Liver (tissue), 9 donors: Measurements from ENCODE around the gene PTPN23. TPM values are rescaled to one million over a fixed set of nuclear protein-coding genes. Genes with fewer than 3 reads are reported as not detected.

Experiments used
- DNase-seq: peaks from one replicate; pipeline ENCODE4 v3.0.0-alpha.2; 2017; ENCODE audit warnings: low spot score
- H3K27ac ChIP-seq, 2 donors: one replicate each; pipeline ENCODE4 v1.7.0; 2013; ENCODE audit warnings: inconsistent platforms in 2 of 2, low read length in 2 of 2, control low read depth in 1 of 2, low read depth in 1 of 2, mild to moderate bottlenecking in 1 of 2
- H3K27me3 ChIP-seq, 4 donors: one replicate each; pipeline versions ENCODE4 v1.6.1 to v1.7.0; 2013; ENCODE audit warnings: low read length in 3 of 4, inconsistent platforms in 1 of 4, mild to moderate bottlenecking in 1 of 4, moderate library complexity in 1 of 4; ENCODE audit not compliant: control insufficient read depth in 4 of 4, insufficient read depth in 4 of 4
- H3K36me3 ChIP-seq, 4 donors: one replicate each; pipeline versions ENCODE4 v1.6.1 to v1.7.0; 2013; ENCODE audit warnings: low read length in 3 of 4, mild to moderate bottlenecking in 3 of 4, low read depth in 1 of 4, moderate library complexity in 1 of 4; ENCODE audit not compliant: control insufficient read depth in 4 of 4, insufficient read depth in 3 of 4
- H3K4me1 ChIP-seq, 4 donors: one replicate each; pipeline versions ENCODE4 v1.6.1 to v1.7.0; 2013; ENCODE audit warnings: low read length in 3 of 4, mild to moderate bottlenecking in 3 of 4, moderate library complexity in 1 of 4; ENCODE audit not compliant: control insufficient read depth in 4 of 4, insufficient read depth in 4 of 4
- H3K4me3 ChIP-seq, 3 donors: one replicate each; pipeline versions ENCODE4 v1.6.1 to v1.7.0; 2013; ENCODE audit warnings: low read length in 3 of 3, control low read depth in 1 of 3, low read depth in 1 of 3, mild to moderate bottlenecking in 1 of 3
- H3K9ac ChIP-seq, 2 donors: one replicate each; pipeline ENCODE4 v1.7.0; 2013; ENCODE audit warnings: low read length in 2 of 2, mild to moderate bottlenecking in 2 of 2, moderate library complexity in 2 of 2, control low read depth in 1 of 2, low read depth in 1 of 2
- H3K9me3 ChIP-seq, 4 donors: one replicate each; pipeline versions ENCODE4 v1.6.1 to v1.7.0; 2013; ENCODE audit warnings: low read length in 3 of 4; ENCODE audit not compliant: control insufficient read depth in 4 of 4
- ATF3 ChIP-seq: IDR thresholded peaks from 2 replicates; pipeline ENCODE4 v1.6.1; 2016; ENCODE audit warnings: antibody characterized with exemption
- CTCF ChIP-seq: fragments of 150-350 bp; IDR thresholded peaks from 2 replicates; pipeline ENCODE4 v1.5.1; 2017; ENCODE audit warnings: improper control_type of control experiment, low read depth, low read length; ENCODE audit not compliant: missing input control
- EGR1 ChIP-seq, 2 donors: IDR thresholded peaks; 2 replicates each; pipeline ENCODE4 v1.6.1; 2016 to 2018; ENCODE audit warnings: antibody characterized with exemption in 2 of 2, low read depth in 2 of 2
- FOXA1 ChIP-seq: IDR thresholded peaks from 2 replicates; pipeline ENCODE4 v1.6.1; 2016; ENCODE audit warnings: antibody characterized with exemption
- FOXA2 ChIP-seq: IDR thresholded peaks from 2 replicates; pipeline ENCODE4 v1.6.1; 2016; ENCODE audit warnings: antibody characterized with exemption
- GABPA ChIP-seq, 2 donors: IDR thresholded peaks in 1 of 2; conservative IDR thresholded peaks in 1 of 2; 2 replicates each; pipeline ENCODE4 v1.6.1; 2016; ENCODE audit warnings: antibody characterized with exemption in 2 of 2, mild to moderate bottlenecking in 1 of 2, moderate library complexity in 1 of 2
- HNF4A ChIP-seq, 2 donors: conservative IDR thresholded peaks; 2 replicates each; pipeline ENCODE4 v1.6.1; 2016; ENCODE audit warnings: antibody characterized with exemption in 2 of 2, mild to moderate bottlenecking in 2 of 2
- HNF4G ChIP-seq: IDR thresholded peaks from 2 replicates; pipeline ENCODE4 v1.6.1; 2016; ENCODE audit warnings: antibody characterized with exemption
- JUND ChIP-seq, 2 donors: IDR thresholded peaks; 2 replicates each; pipeline ENCODE4 v1.6.1; 2016; ENCODE audit warnings: antibody characterized with exemption in 2 of 2
- MAX ChIP-seq: IDR thresholded peaks from 2 replicates; pipeline ENCODE4 v1.6.1; 2016; ENCODE audit warnings: antibody characterized with exemption
- NR2F2 ChIP-seq: IDR thresholded peaks from 2 replicates; pipeline ENCODE4 v1.6.1; 2016; ENCODE audit warnings: antibody characterized with exemption
- RAD21 ChIP-seq, 2 donors: IDR thresholded peaks; 2 replicates each; pipeline ENCODE4 v1.6.1; 2016; ENCODE audit warnings: antibody characterized with exemption in 2 of 2, mild to moderate bottlenecking in 2 of 2
- REST ChIP-seq: IDR thresholded peaks from 2 replicates; pipeline ENCODE4 v1.6.1; 2016; ENCODE audit warnings: antibody characterized with exemption, mild to moderate bottlenecking
- RXRA ChIP-seq, 2 donors: IDR thresholded peaks; 2 replicates each; pipeline ENCODE4 v1.6.1; 2017 to 2018; ENCODE audit warnings: antibody characterized with exemption in 2 of 2, mild to moderate bottlenecking in 1 of 2
- SP1 ChIP-seq: IDR thresholded peaks from 2 replicates; pipeline ENCODE4 v1.6.1; 2018; ENCODE audit warnings: antibody characterized with exemption, mild to moderate bottlenecking
- TAF1 ChIP-seq: conservative IDR thresholded peaks from 2 replicates; pipeline ENCODE4 v1.6.1; 2016; ENCODE audit warnings: antibody characterized with exemption, mild to moderate bottlenecking
- YY1 ChIP-seq: IDR thresholded peaks from 2 replicates; pipeline ENCODE4 v1.6.1; 2016; ENCODE audit warnings: antibody characterized with exemption, mild to moderate bottlenecking
- ZBTB33 ChIP-seq: IDR thresholded peaks from 2 replicates; pipeline ENCODE4 v1.6.1; 2016; ENCODE audit warnings: antibody characterized with exemption
- WGBS: extraction: QIAGEN DNeasy Blood & Tissue Kit; methylation state at CpG from one replicate; pipeline ENCODE4 v1.1.7; 2013; 5-methylcytosine and 5-hydroxymethylcytosine counted together
- polyA plus RNA-seq, 2 donors: library from polyadenylated mRNA; stranded (reverse) in 1 of 2; unstranded in 1 of 2; fragments of 200-250 nt in 1 of 2; fragments of >200 nt in 1 of 2; fragmentation: Nextera tagmentation in 1 of 2; extraction: Ambion mirVana in 1 of 2; gene quantifications; one replicate each; pipeline versions ENCODE4 v1.2.1 to v1.2.3, GENCODE V29; 2013 to 2015
- total RNA-seq, 2 donors: library from RNA; depleted of rRNA; stranded (reverse); fragments of >200 nt; gene quantifications; one replicate each; pipeline ENCODE4 v1.2.3, GENCODE V29; 2014
- donor health status: healthy.
- donor health status: healthy.
- donor health status: healthy.
- donor health status: healthy.
- donor health status: healthy.

PTPN23 gene
- total and polyA plus RNA-seq, 4 donors, result 3.8 to 84.4 (median 11.5) TPM

GRCh38 chr3:47333907-47334306, 46.9 kb upstream of the PTPN23 start:
- Histone ChIP-seq H3K4me1 (no peaks in the 10 kb centered on the region), H3K9ac (no peak overlapping the region), H3K9me3 (no peaks in the 10 kb centered on the region), H3K36me3 (peaks cover 10 to 59% (median 44%) of the 10 kb centered on the region in 4 donors), H3K4me3 (no peak overlapping the region), H3K27ac (no peak overlapping the region), H3K27me3 (no peaks in the 10 kb centered on the region)
- DNase-seq, result no peak
- WGBS, result 77% methylated on average over 3 of the region's 3 CpGs
- no peak for TF ChIP-seq ZBTB33
- no peak for TF ChIP-seq MAX
- TF ChIP-seq NR2F2, result no peak
- no peak for TF ChIP-seq TAF1
- no peak for TF ChIP-seq GABPA (IDR thresholded peaks at IDR 0.05 in 1 of 2, conservative IDR thresholded peaks at IDR 0.05 in 1 of 2)
- TF ChIP-seq HNF4G, result no peak
- TF ChIP-seq JUND (IDR thresholded peaks at IDR 0.05), result no peak
- no peak for TF ChIP-seq CTCF
- no peak for TF ChIP-seq REST
- TF ChIP-seq ATF3, result no peak
- no peak for TF ChIP-seq EGR1 (IDR thresholded peaks at IDR 0.05; ENCODE audit: low read depth in 2 of 2)
- no peak for TF ChIP-seq HNF4A (conservative IDR thresholded peaks at IDR 0.05)

GRCh38 chr3:47337656-47338055, 43.2 kb upstream of the PTPN23 start:
- Histone ChIP-seq H3K4me3 (no peak overlapping the region), H3K27ac (no peak overlapping the region), H3K9ac (no peak overlapping the region), H3K36me3 (peaks cover 10 to 59% (median 40%) of the 10 kb centered on the region in 4 donors), H3K9me3 (no peaks in the 10 kb centered on the region), H3K27me3 (no peaks in the 10 kb centered on the region), H3K4me1 (peaks cover 0 to 6% (median 6%) of the 10 kb centered on the region in 4 donors)
- WGBS, result 96% methylated on average over 5 of the region's 5 CpGs
- DNase-seq, result no peak
- TF ChIP-seq HNF4G (no peak), RAD21 (IDR thresholded peaks at IDR 0.05) (no peak), CTCF (no peak), RXRA (IDR thresholded peaks at IDR 0.05) (no peak), GABPA (IDR thresholded peaks at IDR 0.05 in 1 of 2, conservative IDR thresholded peaks at IDR 0.05 in 1 of 2) (no peak), EGR1 (IDR thresholded peaks at IDR 0.05; ENCODE audit: low read depth in 2 of 2) (no peak), HNF4A (conservative IDR thresholded peaks at IDR 0.05) (no peak), TAF1 (no peak), ATF3 (no peak), FOXA1 (no peak), NR2F2 (no peak), JUND (IDR thresholded peaks at IDR 0.05) (no peak), SP1 (no peak), FOXA2 (no peak), YY1 (no peak), ZBTB33 (no peak)
